RKO (cell line): ENCODE measurements around the gene SCGB1D1.
"Not testable (repeated sequence)": the region's sequence is repeated elsewhere in the genome, so short reads cannot be mapped to it uniquely, and the experiment has no call there.

Experiments
- DNase-seq: peaks from one replicate; pipeline ENCODE4 v3.0.0-alpha.2; 2016; ENCODE audit warnings: low spot score

The SCGB1D1 gene

GRCh38 chr11:62166371-62166770 lies 23.6 kb upstream of the SCGB1D1 start:
- no peak for DNase-seq

DNA sequence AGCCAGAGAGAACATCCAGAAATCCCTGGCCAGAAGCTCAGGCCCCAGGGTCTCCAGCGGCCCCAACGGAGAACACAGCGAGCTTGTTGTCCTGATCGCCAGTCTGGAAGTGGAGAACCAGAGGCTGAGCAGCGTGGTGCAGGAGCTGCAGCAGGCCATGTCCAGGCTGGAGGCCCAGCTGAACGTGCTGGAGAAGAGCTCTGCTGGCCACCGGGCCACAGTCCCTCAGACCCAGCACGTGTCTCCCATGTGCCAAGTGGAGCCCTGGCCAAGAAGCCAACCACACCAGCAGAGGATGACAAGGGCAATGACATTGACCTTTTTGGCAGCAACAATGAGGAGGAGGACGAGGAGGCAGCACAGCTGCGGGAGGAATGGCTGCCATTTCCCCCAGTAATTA lies 20.6 kb upstream of the SCGB1D1 start:
- DNase-seq = no peak

DNA sequence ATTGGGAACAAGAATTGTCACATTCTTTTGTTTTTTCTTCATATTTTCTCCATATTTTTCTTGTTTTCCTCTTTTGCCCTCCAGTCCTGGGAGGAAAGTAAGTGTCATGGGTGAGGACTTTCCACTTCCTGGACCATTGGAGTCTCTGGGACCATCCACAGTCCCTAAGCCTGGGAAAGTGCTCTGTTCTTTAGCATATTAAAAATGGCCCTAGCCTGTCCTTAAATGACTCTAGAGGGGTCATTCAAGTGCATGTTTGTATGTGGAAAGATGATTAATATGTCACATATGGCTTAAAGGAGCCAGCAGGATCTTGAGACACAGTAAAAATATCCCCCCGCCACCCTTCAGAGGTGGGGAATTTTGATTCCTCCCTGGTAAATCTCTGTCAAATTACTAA lies 20.1 kb upstream of the SCGB1D1 start:
- DNase-seq = no peak

DNA sequence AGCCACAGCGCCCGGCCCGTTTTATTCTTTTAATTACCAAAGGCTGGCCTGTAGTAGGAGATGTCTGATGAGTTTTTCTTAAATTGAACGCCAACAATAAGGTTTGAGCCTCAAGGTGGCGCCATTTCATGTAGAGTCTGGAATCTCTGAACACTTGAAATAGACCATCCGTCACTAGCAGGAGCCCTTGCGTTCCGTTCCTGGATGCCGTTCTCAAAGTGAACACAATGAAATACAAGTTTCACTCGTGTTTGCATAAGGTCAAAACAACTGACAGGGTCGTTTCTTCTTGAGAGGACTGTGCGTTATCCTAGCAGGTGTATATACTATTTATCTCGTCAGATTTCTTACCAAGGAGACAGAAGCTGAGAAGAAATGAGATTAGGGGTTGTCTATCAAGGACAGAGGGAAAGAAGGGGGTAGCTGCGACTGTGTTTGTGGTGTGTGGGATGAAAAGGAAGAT lies 18.7 kb upstream of the SCGB1D1 start:
- DNase-seq = peak; percentile 86

DNA sequence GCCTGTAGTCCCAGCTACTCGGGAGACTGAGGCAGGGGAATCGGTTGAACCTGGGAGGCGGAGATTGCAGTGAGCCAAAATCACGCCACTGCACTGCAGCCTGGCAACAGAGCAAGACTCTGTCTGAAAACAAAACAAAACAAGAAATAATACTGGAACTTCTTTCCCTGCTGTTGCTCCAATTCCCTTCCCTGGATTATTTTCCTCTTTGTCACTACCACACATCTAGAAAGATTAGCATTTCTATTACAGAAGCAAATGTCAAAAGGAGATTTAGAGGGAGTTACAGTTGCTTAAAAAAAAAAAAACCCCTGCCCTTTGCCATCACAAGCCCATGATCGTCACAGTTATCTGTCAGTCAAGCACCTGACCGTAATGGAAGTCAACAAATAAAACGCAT lies 17.7 kb upstream of the SCGB1D1 start:
- no peak for DNase-seq

- no peak for DNase-seq
Observed at GRCh38 chr11:62176766-62177165, 13.2 kb upstream of the SCGB1D1 start.

DNA sequence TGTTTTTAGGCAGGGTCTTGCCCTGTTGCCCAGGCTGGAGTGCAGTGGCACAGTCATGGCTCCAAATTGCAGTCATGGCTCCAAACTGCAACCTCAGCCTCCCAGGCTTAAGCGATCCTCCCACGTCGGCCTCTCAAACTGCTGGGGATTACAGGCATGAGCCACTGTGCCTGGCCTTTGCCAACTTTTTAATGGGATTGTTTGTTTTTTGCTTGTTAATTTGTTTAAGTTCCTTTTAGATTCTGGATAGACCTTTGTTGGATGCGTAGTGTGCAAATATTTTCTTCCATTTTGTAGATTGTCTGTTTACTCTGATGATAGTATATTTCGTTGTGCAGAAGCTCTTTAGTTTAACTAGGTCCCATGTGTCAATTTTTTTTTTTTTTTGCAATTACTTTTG lies 10.0 kb upstream of the SCGB1D1 start:
- no peak for DNase-seq

GRCh38 chr11:62181097-62181496 lies 8.9 kb upstream of the SCGB1D1 start:
- DNase-seq = no peak

DNA sequence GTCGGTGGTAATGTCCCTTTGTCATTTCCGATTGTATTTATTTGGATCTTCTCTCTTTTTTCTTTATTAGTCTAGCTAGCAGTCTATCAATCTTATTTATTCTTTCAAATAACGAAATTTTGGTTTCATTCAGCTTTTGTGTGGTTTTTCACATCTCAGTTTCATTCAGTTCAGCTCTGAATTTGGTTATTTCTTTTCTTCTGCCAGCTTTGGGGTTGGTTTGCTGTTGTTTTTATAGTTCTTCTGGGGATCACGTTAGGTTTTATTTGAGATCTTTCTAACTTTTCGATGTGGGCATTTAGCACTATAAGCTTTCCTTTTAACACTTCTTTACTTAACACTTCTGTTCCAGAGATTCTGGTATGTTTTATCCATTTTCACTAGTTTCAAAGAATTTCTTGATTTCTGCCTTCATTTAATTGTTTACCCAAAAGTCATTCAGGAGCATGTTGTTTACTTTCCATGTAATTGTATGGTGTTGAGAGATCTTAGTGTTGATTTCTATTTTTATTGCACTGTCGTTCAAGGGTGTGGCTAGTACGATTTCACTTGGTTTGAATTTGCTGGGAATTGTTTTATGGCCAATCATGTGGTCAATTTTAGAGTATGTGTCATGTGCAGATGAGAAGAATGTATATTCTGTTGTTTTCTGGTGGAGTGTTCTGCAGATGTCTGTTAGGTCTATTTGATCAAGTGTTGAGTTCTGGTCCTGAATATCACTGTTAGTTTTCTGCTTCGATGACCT lies 7.7 kb upstream of the SCGB1D1 start:
- no peak for DNase-seq

- no peak for DNase-seq
Observed at GRCh38 chr11:62186195-62186594, 3.8 kb upstream of the SCGB1D1 start.

DNA sequence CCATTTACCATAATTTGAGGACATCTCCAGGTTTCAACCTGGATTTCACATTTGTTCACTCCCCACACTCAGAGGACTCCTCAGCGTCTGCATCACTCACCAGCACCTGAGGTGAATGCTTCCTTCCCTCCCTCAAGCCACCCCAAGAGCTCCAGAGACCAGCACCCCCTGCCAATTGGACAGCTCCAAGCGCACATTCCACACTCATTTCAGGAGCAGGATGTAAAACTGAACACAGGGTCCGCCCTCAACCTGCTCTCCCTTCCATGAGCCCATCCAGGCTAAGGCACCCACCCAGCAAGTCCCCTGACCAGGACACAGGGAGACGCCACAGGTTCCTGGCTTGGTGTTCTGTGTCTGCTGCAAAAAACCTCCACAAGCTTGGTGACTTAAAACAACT lies 3.9 kb downstream of the SCGB1D1 start:
- no peak for DNase-seq

DNA sequence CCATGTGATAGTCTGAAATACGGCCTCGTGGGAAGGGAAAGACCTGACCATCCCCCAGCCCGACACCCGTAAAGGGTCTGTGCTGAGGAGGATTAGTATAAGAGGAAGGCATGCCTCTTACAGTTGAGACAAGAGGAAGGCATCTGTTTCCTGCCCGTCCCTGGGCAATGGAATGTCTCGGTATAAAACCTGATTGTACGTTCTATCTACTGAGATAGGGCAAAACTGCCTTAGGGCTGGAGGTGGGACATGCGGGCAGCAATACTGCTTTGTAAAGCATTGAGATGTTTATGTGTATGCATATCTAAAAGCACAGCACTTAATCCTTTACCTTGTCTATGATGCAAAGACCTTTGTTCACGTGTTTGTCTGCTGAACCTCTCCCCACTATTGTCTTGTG lies 5.0 kb downstream of the SCGB1D1 start:
- DNase-seq = not testable (repeated sequence)

- DNase-seq = no peak
Observed at GRCh38 chr11:62195945-62196344, 5.9 kb downstream of the SCGB1D1 start.

GRCh38 chr11:62197400-62197799 lies 7.4 kb downstream of the SCGB1D1 start:
- not testable (repeated sequence) for DNase-seq

GRCh38 chr11:62201376-62201775 lies 11.4 kb downstream of the SCGB1D1 start:
- DNase-seq = no peak

DNA sequence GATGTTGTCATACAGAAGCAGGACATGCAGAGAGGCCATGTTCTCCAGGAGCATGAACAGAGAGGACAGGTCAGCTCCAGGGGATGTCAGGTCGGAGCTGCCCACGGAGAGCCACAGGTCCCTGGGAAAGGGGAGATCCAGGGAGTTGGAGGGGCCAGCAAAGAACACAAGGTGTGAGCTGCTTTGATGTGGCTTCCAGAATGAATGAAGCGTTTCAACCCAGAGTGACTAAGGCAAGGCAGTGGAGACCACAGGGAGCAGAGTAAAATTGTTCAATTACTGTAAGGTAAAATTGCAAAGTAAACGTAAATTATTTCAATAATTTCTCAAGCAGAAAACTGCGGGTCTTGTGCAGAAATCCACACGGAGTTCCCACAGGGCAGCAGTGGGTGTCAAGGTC lies 12.9 kb downstream of the SCGB1D1 start:
- no peak for DNase-seq

- DNase-seq = no peak
Observed at GRCh38 chr11:62204430-62204829, 14.4 kb downstream of the SCGB1D1 start.

DNA sequence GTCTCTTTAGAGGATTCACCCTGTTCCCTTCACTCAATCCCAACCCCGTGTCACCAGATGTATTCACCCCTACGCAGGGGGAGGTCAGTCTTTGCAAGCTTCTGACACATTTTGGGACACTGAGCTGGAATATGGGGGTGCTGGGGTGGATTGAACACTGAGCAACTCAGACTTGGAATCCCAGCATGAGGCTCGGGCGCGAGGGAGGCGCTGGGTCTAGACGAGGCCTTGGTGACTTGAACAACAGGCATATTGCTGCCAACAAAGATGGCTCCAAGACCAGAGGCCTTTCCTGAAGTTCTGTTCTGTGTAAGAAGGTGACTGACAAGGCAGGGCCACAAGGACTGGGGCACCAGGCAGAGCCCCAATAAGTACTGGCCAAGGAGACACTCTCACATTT lies 15.4 kb downstream of the SCGB1D1 start:
- DNase-seq = no peak

DNA sequence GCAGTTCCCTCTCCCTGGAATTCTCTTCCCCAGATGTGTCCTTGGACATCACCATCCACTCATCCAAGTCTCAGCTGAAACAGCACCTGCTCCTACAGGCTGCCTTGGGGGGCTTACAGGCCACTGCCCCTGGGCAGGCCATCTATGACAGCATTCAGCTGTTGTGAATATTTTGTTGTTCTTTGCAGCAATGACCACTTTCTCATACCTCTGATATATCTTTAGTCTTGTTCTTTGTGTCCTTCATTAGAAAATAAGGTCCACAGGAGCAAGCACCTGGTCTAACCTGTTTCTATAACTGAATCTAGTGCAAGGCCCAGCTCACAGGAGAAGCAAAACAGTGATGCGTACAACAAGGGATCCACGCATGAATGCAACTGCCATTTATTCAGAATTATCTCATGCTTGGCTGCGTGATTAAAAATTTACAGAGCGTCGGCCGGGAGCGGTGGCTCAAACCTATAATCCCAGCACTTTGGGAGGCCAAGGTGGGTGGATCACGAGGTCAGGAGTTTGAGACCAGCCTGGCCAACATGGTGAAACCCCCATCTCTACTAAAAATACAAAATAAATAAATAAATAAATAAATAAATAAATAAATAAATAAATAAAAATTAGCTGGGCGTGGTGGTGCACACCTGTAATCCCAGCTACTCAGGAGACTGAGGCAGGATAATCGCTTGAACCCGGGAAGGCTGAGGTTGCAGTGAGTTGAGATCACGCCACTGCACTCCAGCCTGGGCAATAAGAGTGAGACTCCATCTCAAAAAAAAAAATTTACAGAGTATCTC lies 16.5 kb downstream of the SCGB1D1 start:
- not testable (repeated sequence) for DNase-seq

GRCh38 chr11:62208785-62209144 lies 18.7 kb downstream of the SCGB1D1 start:
- DNase-seq = no peak

GRCh38 chr11:62217191-62217748 lies 27.3 kb downstream of the SCGB1D1 start:
- peak; percentile 40 for DNase-seq

DNA sequence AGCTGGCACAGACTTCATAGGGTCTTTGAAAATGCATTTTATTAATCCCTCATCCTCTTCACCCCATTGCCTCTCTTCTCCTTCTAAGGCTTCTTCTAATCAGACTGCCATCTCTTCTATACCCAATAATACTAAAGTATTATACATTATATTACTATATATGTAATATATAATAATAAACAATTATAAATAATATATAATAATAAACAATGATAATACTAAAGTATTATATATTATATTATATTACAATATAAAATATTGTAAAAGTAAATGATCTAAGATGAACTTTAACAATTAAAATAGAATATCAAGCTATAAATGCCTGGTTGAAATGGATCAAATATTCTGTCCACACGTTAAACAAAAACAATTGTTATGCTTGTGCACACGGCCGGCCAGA lies 31.5 kb downstream of the SCGB1D1 start:
- no peak for DNase-seq

GRCh38 chr11:62223095-62223494 lies 33.1 kb downstream of the SCGB1D1 start:
- no peak for DNase-seq
